Transverse colon (tissue), 3 donors: ENCODE results near the gene LCLAT1.

Experiments
- CTCF ChIP-seq, 5 experiments: fragments of 200-600 bp in 3 of 5; fragments of 450-650 bp in 2 of 5; sonication (generic) in 3 of 5; IDR thresholded peaks; 1 replicate in 2 of 5; 2 replicates in 3 of 5; pipeline ENCODE4 v1.5.1; 2016 to 2017; ENCODE audit warnings: antibody characterized with exemption in 5 of 5, inconsistent platforms in 3 of 5, mild to moderate bottlenecking in 2 of 5, moderate library complexity in 1 of 5
- POLR2A ChIP-seq: fragments of 450-650 bp; IDR thresholded peaks from one replicate; pipeline ENCODE4 v1.6.1; 2016; ENCODE audit warnings: antibody characterized with exemption, mild to moderate bottlenecking, moderate library complexity

GRCh38 chr2:30459140-30459539 lies 12.1 kb downstream of the LCLAT1 start:
- TF ChIP-seq CTCF (IDR thresholded peaks at IDR 0.05) (no peak), POLR2A (no peak)
